HG03378 (cell line): ENCODE measurements around the gene FGA.

ENCODE experiments used
- ATAC-seq: cut with Tn5 transposase; IDR thresholded peaks from one replicate; pipeline ENCODE4 v1.9.1; 2021; ENCODE audit warnings: mild to moderate bottlenecking, moderate library complexity; ENCODE audit not compliant: unreplicated experiment

The FGA gene

GRCh38 chr4:154542271-154542879 is 48.2 kb downstream of the FGA start:
- ATAC-seq: no peak
